Measurements from ENCODE around the gene CD300LF. TPM values are rescaled to one million over a fixed set of nuclear protein-coding genes. Genes with fewer than 3 reads are reported as not detected.

CD300LF gene
- total RNA-seq, 1 experiment from 2014 or later, result not detected

- H3K36me3 Mint-ChIP-seq (ENCODE audit: insufficient read depth in 1 of 3, low read depth in 3 of 3), result no peaks in the 10 kb centered on the region
- Histone ChIP-seq H3K27ac (ENCODE audit: insufficient read length, low read depth, low read length) (no peak overlapping the region), H3K23ac (ENCODE audit: insufficient read length, low read depth, low read length) (no peak overlapping the region), H2AFZ (ENCODE audit: low read length) (no peak overlapping the region), H3K79me1 (ENCODE audit: insufficient read depth, low read depth, low read length, poor library complexity, severe bottlenecking) (no peaks in the 10 kb centered on the region), H3K9ac (ENCODE audit: extremely low read depth, insufficient read length, low read length) (no peak overlapping the region), H2BK5ac (ENCODE audit: insufficient read length, low read length) (no peak overlapping the region), H2BK20ac (ENCODE audit: low read depth, low read length, poor library complexity, severe bottlenecking) (no peak overlapping the region), H3K18ac (ENCODE audit: insufficient read length, low read depth, low read length) (no peak overlapping the region), H2AK5ac (ENCODE audit: insufficient read length, low read length) (no peak overlapping the region), H2BK120ac (ENCODE audit: low read depth, low read length, poor library complexity, severe bottlenecking) (no peak overlapping the region), H3K4me1 (ENCODE audit: insufficient read depth, low read length) (no peaks in the 10 kb centered on the region), H3K56ac (ENCODE audit: insufficient read length, low read depth, low read length) (no peak overlapping the region), H3K23me2 (ENCODE audit: insufficient read length, low read depth, low read length, poor library complexity, severe bottlenecking) (no peaks in the 10 kb centered on the region), H2BK12ac (ENCODE audit: insufficient read length, low read depth, low read length) (no peak overlapping the region), H3K79me2 (ENCODE audit: insufficient read depth, low read length) (no peaks in the 10 kb centered on the region), H3T11ph (ENCODE audit: low read length) (no peak overlapping the region), H3K4ac (ENCODE audit: low read depth, low read length) (no peak overlapping the region), H4K8ac (replicated peaks; ENCODE audit: insufficient read length, low read depth, low read length) (no peak overlapping the region), H4K5ac (ENCODE audit: insufficient read length, low read depth, low read length) (no peak overlapping the region), H3K4me2 (ENCODE audit: insufficient read depth, insufficient read length, low read length) (no peak overlapping the region), H4K20me1 (ENCODE audit: control insufficient read depth, insufficient read depth, insufficient read length) (no peaks in the 10 kb centered on the region), H3K9me3 (ENCODE audit: control insufficient read depth, low read depth, low read length) (no peaks in the 10 kb centered on the region), H4K91ac (ENCODE audit: insufficient read length, low read depth, low read length) (no peak overlapping the region), H3K14ac (ENCODE audit: insufficient read depth, low read length) (no peak overlapping the region), H2BK15ac (ENCODE audit: low read depth, low read length) (no peak overlapping the region), H3K27me3 (ENCODE audit: insufficient read depth, low read length) (no peaks in the 10 kb centered on the region)
- H3K27ac Mint-ChIP-seq, result no peak overlapping the region
- TF ChIP-seq CTCF (conservative IDR thresholded peaks at IDR 0.05), result no peak
- no peaks in the 10 kb centered on the region for H3K4me1 Mint-ChIP-seq
- no CpG with 5 or more reads among the region's 5 CpGs for WGBS (ENCODE audit: extremely low coverage, insufficient read length, low lambda C conversion rate)
- no peak overlapping the region for H3K4me3 Mint-ChIP-seq
- peaks cover 54% of the 10 kb centered on the region for H3K27me3 Mint-ChIP-seq (ENCODE audit: low read depth)
- no peak for DNase-seq
- H3K9me3 Mint-ChIP-seq, result no peaks in the 10 kb centered on the region
Observed at GRCh38 chr17:74686761-74687160, 26.0 kb downstream of the CD300LF start.
